Cardiac ventricle fibroblast (primary cell): ENCODE measurements around the gene USP44. TPM values are rescaled to one million over a fixed set of nuclear protein-coding genes. Genes with fewer than 3 reads are reported as not detected.

Source experiments
- total RNA-seq: library from RNA; depleted of rRNA; stranded (reverse); fragments of >200 nt; gene quantifications from 2 replicates; pipeline ENCODE4 v1.2.3, GENCODE V29; 2015

The USP44 gene
- under 0.01 TPM in 1 of 2 replicates, not detected in the other for total RNA-seq

DNA sequence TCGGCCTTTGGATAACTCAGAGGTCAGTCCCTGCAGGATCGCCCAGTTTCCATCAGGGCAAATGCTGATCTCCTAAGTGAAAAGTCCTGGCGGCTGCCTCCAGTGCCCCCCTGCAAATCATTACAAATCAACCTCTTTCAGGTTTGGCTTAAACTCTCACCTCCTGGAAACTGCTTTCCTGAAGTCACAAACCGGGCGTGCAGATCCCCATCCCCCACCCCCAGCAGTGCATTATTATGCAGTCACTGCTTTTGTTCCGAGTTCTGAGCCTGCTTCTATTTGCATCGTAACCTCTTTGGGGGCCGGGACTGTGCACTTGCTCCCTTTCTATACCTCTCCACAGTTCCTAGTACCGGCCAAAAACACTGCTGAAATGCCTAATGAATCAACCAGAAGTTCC is at the start of gene USP44:
TSS of gene USP44 (minus strand) at position 172 of the 400 bp plus-strand sequence. CDS start 17,220 bp downstream, outside the sequence.

DNA sequence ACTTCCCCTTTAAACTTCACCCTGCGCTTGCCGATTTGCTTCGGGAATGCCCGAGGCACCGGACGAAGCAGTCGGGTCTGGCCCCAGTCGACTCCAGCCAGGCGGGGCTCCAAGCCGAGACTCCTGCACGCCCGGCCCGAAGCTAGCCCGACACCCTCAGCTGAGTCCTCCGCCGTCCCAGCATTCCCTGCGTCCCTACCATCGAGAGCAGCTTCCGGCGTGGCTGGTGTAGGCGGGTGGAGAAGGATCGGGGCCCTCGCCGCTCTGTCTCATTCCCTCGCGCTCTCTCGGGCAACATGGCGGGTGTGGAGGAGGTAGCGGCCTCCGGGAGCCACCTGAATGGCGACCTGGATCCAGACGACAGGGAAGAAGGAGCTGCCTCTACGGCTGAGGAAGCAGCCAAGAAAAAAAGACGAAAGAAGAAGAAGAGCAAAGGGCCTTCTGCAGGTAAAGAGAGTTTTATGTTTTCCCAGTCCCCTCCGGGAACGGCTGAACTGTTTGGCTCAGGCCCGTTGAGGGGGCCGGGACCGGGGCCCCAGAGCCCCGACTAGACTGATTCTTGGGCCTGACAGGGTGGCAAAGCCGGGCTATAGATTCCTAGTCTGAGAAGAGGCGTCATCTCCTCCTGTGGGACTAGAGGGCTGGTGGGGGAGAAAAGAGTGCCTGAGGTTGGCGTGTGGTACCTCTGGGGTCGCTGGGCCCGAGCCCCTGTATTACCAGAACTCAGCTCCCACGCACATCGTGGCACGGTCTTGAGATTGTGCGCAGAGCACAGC is 77.2 kb downstream of the USP44 start, which contains the start of gene METAP2:
TSS of gene METAP2 (plus strand) at position 269 of the 776 bp plus-strand sequence. CDS start at position 297, 28 bp downstream.

Other genes starting within 250 kb of the USP44 start
- gene METAP2, start 77.3 kb downstream of the USP44 start, total RNA-seq, result 61.3 and 95.8 TPM in 2 replicates
- gene NTN4, start 239.3 kb upstream of the USP44 start, total RNA-seq, result 2.2 and 2.9 TPM in 2 replicates